Endothelial cell of umbilical vein (primary cell): Measurements from ENCODE around the gene ROBO2. TPM values are rescaled to one million over a fixed set of nuclear protein-coding genes. Genes with fewer than 3 reads are reported as not detected.
"Not testable (repeated sequence)": the region's sequence is repeated elsewhere in the genome, so short reads cannot be mapped to it uniquely, and the experiment has no call there.

Source experiments
- BruUV-seq: library from RNA; stranded (reverse); fragments of 400-500 nt; replicated peaks from 2 replicates; lab custom pipeline; 2021; lab: Mats Ljungman, UMichigan
- CTCF ChIA-PET: fragments of 300-600, 350-600 bp; sonication (Branson Sonifier 250); formaldehyde crosslinking; loops from one replicate; lab custom pipeline; 2021; ENCODE audit warnings: antibody characterized with exemption, inconsistent platforms; lab: Charles Lee
- POLR2A ChIA-PET: fragments of 300-600, 350-600 bp; sonication (Branson Sonifier 250); formaldehyde crosslinking; loops from one replicate; lab custom pipeline; 2021; ENCODE audit warnings: antibody characterized with exemption, inconsistent platforms; lab: Charles Lee
- DNase-seq: peaks from one replicate; pipeline ENCODE4 v3.0.0-alpha.2; 2011; ENCODE audit warnings: low read depth, low spot score
- FAIRE-seq: peaks from 2 replicates; lab custom pipeline; 2011; peaks lifted over from hg19 to GRCh38; lab: Jason Lieb, UNC
- H2AFZ ChIP-seq: 2 replicates; pipeline ENCODE4 v1.6.0; 2012; ENCODE audit warnings: low read depth, low read length, control low read depth, inconsistent platforms
- H3K27ac ChIP-seq: 2 replicates; pipeline ENCODE4 v1.5.1; 2011; ENCODE audit warnings: low read depth, mild to moderate bottlenecking, control low read depth, low read length, moderate library complexity; ENCODE audit not compliant: insufficient read depth
- H3K27me3 ChIP-seq, 2 experiments: 2 replicates each; pipeline versions ENCODE4 v1.6.0 to v1.6.1; 2011; ENCODE audit warnings: low read length in 2 of 2, mixed read lengths in 1 of 2; ENCODE audit not compliant: control insufficient read depth in 2 of 2, insufficient read depth in 2 of 2
- H3K36me3 ChIP-seq, 2 experiments: 2 replicates in 1 of 2; 3 replicates in 1 of 2; pipeline ENCODE4 v1.5.1; 2011; ENCODE audit warnings: low read length in 2 of 2, mild to moderate bottlenecking in 1 of 2, moderate library complexity in 1 of 2; ENCODE audit not compliant: control insufficient read depth in 2 of 2, insufficient read depth in 2 of 2; ENCODE audit errors: extremely low read depth in 1 of 2
- H3K4me1 ChIP-seq: 3 replicates; pipeline ENCODE4 v1.5.1; 2011; ENCODE audit warnings: mild to moderate bottlenecking, low read length; ENCODE audit not compliant: control insufficient read depth, insufficient read depth; ENCODE audit errors: extremely low read depth
- H3K4me2 ChIP-seq: 2 replicates; pipeline ENCODE4 v1.6.1; 2011; ENCODE audit warnings: low read length, control low read depth, mixed read lengths; ENCODE audit not compliant: insufficient read depth
- H3K4me3 ChIP-seq, 3 experiments: fragments of 200-600 bp in 1 of 3; sonication (generic), shearing (Covaris generic) in 1 of 3; replicated peaks in 1 of 3; 2 replicates each; pipeline ENCODE4 v1.5.1; 2011 to 2016; ENCODE audit warnings: control low read depth in 3 of 3, low read length in 3 of 3, mild to moderate bottlenecking in 2 of 3, inconsistent platforms in 1 of 3, low read depth in 1 of 3, moderate library complexity in 1 of 3; ENCODE audit not compliant: insufficient read depth in 1 of 3
- H3K79me2 ChIP-seq: 2 replicates; pipeline ENCODE4 v1.6.0; 2012; ENCODE audit warnings: low read length, inconsistent platforms; ENCODE audit not compliant: control insufficient read depth, insufficient read depth
- H3K9ac ChIP-seq: replicated peaks from 2 replicates; pipeline ENCODE3; 2011; ENCODE audit warnings: low read length, control low read depth; ENCODE audit not compliant: insufficient read depth; ENCODE audit errors: extremely low read depth
- H3K9me1 ChIP-seq: replicated peaks from 3 replicates; pipeline ENCODE4 v1.6.0; 2011; ENCODE audit warnings: mild to moderate bottlenecking, low read length; ENCODE audit not compliant: control insufficient read depth, insufficient read depth; ENCODE audit errors: extremely low read depth
- H3K9me3 ChIP-seq: replicated peaks from 2 replicates; pipeline ENCODE4 v1.5.1; 2012; ENCODE audit warnings: low read length, inconsistent platforms; ENCODE audit not compliant: control insufficient read depth, insufficient read depth
- H4K20me1 ChIP-seq: replicated peaks from 2 replicates; pipeline ENCODE3; 2011; ENCODE audit warnings: mild to moderate bottlenecking, low read length; ENCODE audit not compliant: control insufficient read depth, insufficient read depth; ENCODE audit errors: extremely low read depth
- CTCF ChIP-seq, 2 donors: IDR thresholded peaks; 1 replicate in 1 of 2; 2 replicates in 1 of 2; pipeline ENCODE4 v1.5.1; 2011; ENCODE audit warnings: low read length in 2 of 2, mild to moderate bottlenecking in 2 of 2, moderate library complexity in 2 of 2, control low read depth in 1 of 2, inconsistent platforms in 1 of 2, low read depth in 1 of 2; ENCODE audit not compliant: insufficient read depth in 1 of 2; ENCODE audit errors: extremely low read depth in 1 of 2
- EZH2 ChIP-seq: IDR thresholded peaks from 2 replicates; pipeline ENCODE4 v1.6.1; 2012; ENCODE audit warnings: borderline replicate concordance, low read depth, mild to moderate bottlenecking, moderate library complexity, low read length, inconsistent platforms; ENCODE audit not compliant: severe bottlenecking
- FOS ChIP-seq: IDR thresholded peaks from 2 replicates; pipeline ENCODE4 v1.6.1; 2011; ENCODE audit warnings: mild to moderate bottlenecking, low read length, moderate library complexity, borderline replicate concordance; ENCODE audit not compliant: insufficient read depth
- GATA2 ChIP-seq: IDR thresholded peaks from 2 replicates; pipeline ENCODE4 v1.7.0; 2011; ENCODE audit warnings: low read depth, mild to moderate bottlenecking, moderate library complexity, mixed read lengths, low read length; ENCODE audit not compliant: insufficient read length, insufficient read depth
- JUN ChIP-seq: IDR thresholded peaks from 2 replicates; pipeline ENCODE4 v1.6.1; 2011; ENCODE audit warnings: borderline replicate concordance, low read depth; ENCODE audit not compliant: insufficient read length, insufficient read depth
- MAX ChIP-seq: IDR thresholded peaks from 2 replicates; pipeline ENCODE4 v1.6.1; 2011; ENCODE audit not compliant: insufficient read depth, insufficient read length
- MYC ChIP-seq: IDR thresholded peaks from one replicate; pipeline ENCODE4 v1.6.1; 2011; ENCODE audit warnings: mild to moderate bottlenecking, low read depth, low read length
- POLR2A ChIP-seq: IDR thresholded peaks from 2 replicates; pipeline ENCODE4 v1.6.1; 2012; ENCODE audit warnings: low read depth, mild to moderate bottlenecking, control low read depth, low read length
- POLR2AphosphoS5 ChIP-seq: IDR thresholded peaks from 2 replicates; pipeline ENCODE4 v1.6.1; 2012; ENCODE audit warnings: low read depth, mild to moderate bottlenecking, control low read depth, low read length, moderate library complexity; ENCODE audit not compliant: insufficient read depth
- dilution Hi-C: fragments of 300-500 bp; cut with MboI; formaldehyde crosslinking; loops from one replicate; pipeline ENCODE4 v1.15.0; 2019; ENCODE audit warnings: low sequenced_read_pairs; ENCODE audit not compliant: extremely low pct_ligation_motif_present
- intact Hi-C: fragments of 100-400 bp; cut with micrococcal nuclease; formaldehyde crosslinking; loops from one replicate; pipeline ENCODE4 v1.10.0; 2022
- polyA plus RNA-seq, 4 experiments: library from polyadenylated mRNA; depleted of rRNA in 3 of 4; stranded (reverse) in 3 of 4; unstranded in 1 of 4; fragments of >200 nt; gene quantifications; 2 replicates each; pipeline versions ENCODE4 v1.2.1 to v1.2.3, GENCODE V29; 2011 to 2012; ENCODE audit warnings: missing spikeins in 1 of 4
- total RNA-seq: library from RNA; stranded (reverse); gene quantifications from 2 replicates; pipeline ENCODE4 v1.2.3, GENCODE V29; 2021

Gene ROBO2
- total and polyA plus RNA-seq, 2 donors (not counting 3 experiments of a cell fraction or from before 2014, with no cell fraction given), result not detected

- BruUV-seq, result no TSS peak
- intact Hi-C loops, result no loop called here
Observed at GRCh38 chr3:77407441-77407840, 367.5 kb downstream of the ROBO2 start.

GRCh38 chr3:77410334-77410733 is 370.4 kb downstream of the ROBO2 start:
- H3K4me1 ChIP-seq, dilution Hi-C loops, H3K4me3 ChIP-seq, POLR2A ChIA-PET, H3K9ac ChIP-seq, DNase-seq, CTCF ChIA-PET, H3K27me3 ChIP-seq, H3K4me2 ChIP-seq, BruUV-seq, H2AFZ ChIP-seq, H3K79me2 ChIP-seq, H3K27ac ChIP-seq, H4K20me1 ChIP-seq, FAIRE-seq, H3K36me3 ChIP-seq, intact Hi-C loops, H3K9me1 ChIP-seq, H3K9me3 ChIP-seq: not testable (repeated sequence)

More at GRCh38 chr3:77407441-77407840, 367.5 kb downstream of the ROBO2 start:
- H3K36me3 ChIP-seq, result no peaks in the 10 kb centered on the region
- DNase-seq (no peak), FAIRE-seq (no peak)
- no peaks in the 10 kb centered on the region for H3K9me3 ChIP-seq
- no peak for TF ChIP-seq CTCF (IDR thresholded peaks at IDR 0.05; ENCODE audit: extremely low read depth in 1 of 2, insufficient read depth in 1 of 2, low read depth in 1 of 2, low read length in 2 of 2)
- no peak for TF ChIP-seq MYC
- no peak for TF ChIP-seq FOS
- no peak for TF ChIP-seq GATA2
- TF ChIP-seq MAX, result no peak
- no peak for TF ChIP-seq POLR2A
- TF ChIP-seq JUN, result no peak
- TF ChIP-seq EZH2, result no peak
- TF ChIP-seq POLR2AphosphoS5, result no peak
- H3K4me1 ChIP-seq, result no peaks in the 10 kb centered on the region
- no peaks in the 10 kb centered on the region for H3K27me3 ChIP-seq
- H3K27ac ChIP-seq, result no peak overlapping the region
- H3K4me2 ChIP-seq, result no peak overlapping the region
- no peak overlapping the region for H3K4me3 ChIP-seq
- H3K79me2 ChIP-seq, result no peaks in the 10 kb centered on the region
- dilution Hi-C loops, result no loop called here
- no peak overlapping the region for H3K9ac ChIP-seq
- no peaks in the 10 kb centered on the region for H3K9me1 ChIP-seq
- no peaks in the 10 kb centered on the region for H4K20me1 ChIP-seq
- ChIA-PET CTCF (no interaction called here), POLR2A (no interaction called here)
- no peak overlapping the region for H2AFZ ChIP-seq
